Measurements from ENCODE around the gene PRKAR1B. TPM values are rescaled to one million over a fixed set of nuclear protein-coding genes. Genes with fewer than 3 reads are reported as not detected.

PRKAR1B gene
- total and polyA plus RNA-seq, 4 experiments from 2014 or later: 6.5 to 16.6 (median 13.7) TPM

DNA sequence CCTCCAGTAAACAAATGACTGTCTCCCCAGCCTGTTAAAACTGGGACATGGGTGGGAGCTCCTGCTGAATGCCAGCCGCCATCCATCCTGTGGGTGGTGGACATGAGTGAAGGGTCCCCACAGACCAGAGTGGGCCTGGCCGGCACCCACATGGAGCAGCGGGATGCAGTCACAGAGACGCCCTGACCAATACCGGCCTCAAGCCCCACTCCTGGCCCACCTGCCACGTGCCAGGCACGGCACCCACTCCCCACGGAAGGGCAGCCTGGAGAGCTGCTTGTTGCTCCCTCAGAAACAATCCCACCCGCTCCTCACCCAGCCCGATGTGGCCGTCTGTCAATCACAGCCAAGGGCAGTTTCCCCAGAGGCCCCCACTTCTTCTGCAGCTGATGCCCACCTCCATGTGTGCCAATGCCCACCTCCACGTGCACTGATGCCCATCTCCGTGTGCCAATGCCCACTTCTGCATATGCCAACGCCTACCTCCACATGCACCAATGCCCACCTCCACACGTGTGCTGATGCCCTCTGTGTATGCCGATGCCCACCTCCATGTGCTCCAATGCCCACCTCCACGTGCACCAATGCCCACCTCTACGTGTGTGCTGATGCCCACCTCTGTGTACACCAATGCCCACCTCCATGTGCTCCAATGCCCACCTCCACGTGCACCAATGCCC, 43.4 kb downstream of the PRKAR1B start:
- H3K4me1 ChIP-seq (ENCODE audit: insufficient read depth, low read length): no peaks in the 10 kb centered on the region
- Mint-ChIP-seq H3K9me3 (peaks cover 4 to 35% (median 29%) of the 10 kb centered on the region in 8 donors), H3K27me3 (no peaks in the 10 kb centered on the region), H3K4me3 (peak overlapping the region in 1 of 8 donors; percentile 38), H3K36me3 (peaks cover 25 to 45% of the 10 kb centered on the region in 2 donors), H3K27ac (no peak overlapping the region), H3K4me1 (peaks cover 0 to 4% (median 0%) of the 10 kb centered on the region in 4 donors)
- intact Hi-C loops (cut with micrococcal nuclease): no loop called here
- peaks cover 0 to 3% of the 10 kb centered on the region in 2 donors for H3K9me3 ChIP-seq (ENCODE audit: control insufficient read depth in 1 of 2, low read length in 2 of 2)
- H3K4me3 ChIP-seq (ENCODE audit: low read length in 2 of 2): no peak overlapping the region
- H3K27ac ChIP-seq (ENCODE audit: low read depth, low read length): no peak overlapping the region
- no peaks in the 10 kb centered on the region for H3K36me3 ChIP-seq (ENCODE audit: insufficient read depth, low read length)
- POLR2A ChIA-PET (ENCODE audit: partially characterized antibody): no interaction called here
- CTCF ChIA-PET (ENCODE audit: partially characterized antibody): no interaction called here
- no peak for DNase-seq
- H3K27me3 ChIP-seq (ENCODE audit: insufficient read depth, low read length): no peaks in the 10 kb centered on the region

DNA sequence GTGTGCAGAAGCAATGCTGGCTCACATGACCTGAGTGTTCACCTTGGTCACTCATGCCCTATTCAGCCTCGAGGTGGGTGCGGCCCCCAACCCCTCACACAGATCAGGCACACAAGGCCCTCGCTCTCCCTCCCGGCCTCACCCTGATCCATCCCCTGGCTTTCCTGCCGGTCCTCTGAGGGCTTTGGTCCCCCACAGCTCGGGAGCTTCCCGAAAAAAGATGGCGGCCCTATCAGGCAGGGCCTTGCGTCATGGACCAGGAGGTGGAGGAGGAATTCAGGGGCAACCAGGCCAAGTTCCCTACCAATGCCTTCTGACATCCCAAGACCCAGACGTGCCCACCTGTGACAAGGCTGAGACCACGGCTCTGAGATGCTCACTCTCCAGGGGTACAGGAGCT, 44.3 kb downstream of the PRKAR1B start:
- POLR2A ChIA-PET (ENCODE audit: partially characterized antibody): no interaction called here
- no peaks in the 10 kb centered on the region for H3K4me1 ChIP-seq (ENCODE audit: insufficient read depth, low read length)

DNA sequence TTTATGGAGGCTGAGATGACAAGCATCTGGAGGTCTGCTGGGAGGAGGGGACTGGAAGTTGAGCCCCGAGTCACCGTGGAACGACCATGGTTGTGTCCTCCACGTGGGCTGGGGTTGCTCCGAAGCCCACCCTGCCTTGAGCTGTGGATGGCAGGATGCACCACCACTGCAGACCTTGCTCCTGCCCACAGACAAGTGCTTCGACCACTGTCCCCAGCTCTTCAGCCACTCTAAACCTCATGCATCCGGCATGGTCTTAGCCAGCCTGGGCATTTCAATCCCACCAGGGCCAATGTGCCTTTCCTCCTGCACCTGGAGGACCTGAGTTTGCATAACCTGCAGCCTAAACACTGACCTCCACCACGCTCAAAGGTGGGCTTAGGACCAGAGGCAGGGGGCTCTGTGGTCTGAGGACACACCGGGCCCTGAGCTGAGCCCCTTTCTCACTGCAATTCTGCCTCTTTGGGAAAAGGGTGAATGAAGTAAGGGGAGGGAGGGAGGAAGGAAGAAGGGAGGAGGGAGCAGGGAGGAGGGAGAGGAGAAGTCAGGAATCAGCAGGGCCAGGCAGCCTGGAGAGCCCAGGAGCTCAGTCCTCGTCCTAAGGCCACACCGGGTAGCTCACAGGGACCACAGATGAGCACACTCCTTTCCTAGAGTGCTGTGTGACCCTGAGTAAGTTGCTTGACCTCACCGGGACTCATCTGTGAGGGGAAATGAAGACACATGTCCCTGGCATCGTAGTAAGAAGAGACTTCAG, 45.4 kb downstream of the PRKAR1B start:
- intact Hi-C loops (cut with micrococcal nuclease): no loop called here
- no peak overlapping the region for H3K27ac Mint-ChIP-seq
- H3K4me3 Mint-ChIP-seq: no peak overlapping the region
- Histone ChIP-seq H3K4me1 (ENCODE audit: insufficient read depth, low read length) (no peaks in the 10 kb centered on the region), H3K27me3 (ENCODE audit: insufficient read depth, low read length) (no peaks in the 10 kb centered on the region), H3K36me3 (ENCODE audit: insufficient read depth, low read length) (no peaks in the 10 kb centered on the region), H3K4me3 (ENCODE audit: low read length in 2 of 2) (no peak overlapping the region), H3K9me3 (ENCODE audit: control insufficient read depth in 1 of 2, low read length in 2 of 2) (no peaks in the 10 kb centered on the region), H3K27ac (ENCODE audit: low read depth, low read length) (no peak overlapping the region)
- H3K4me1 Mint-ChIP-seq: no peaks in the 10 kb centered on the region
- H3K27me3 Mint-ChIP-seq: no peaks in the 10 kb centered on the region
- H3K9me3 Mint-ChIP-seq: peaks cover 0 to 21% (median 15%) of the 10 kb centered on the region in 8 donors
- peaks cover 18 to 36% of the 10 kb centered on the region in 2 donors for H3K36me3 Mint-ChIP-seq
- CTCF ChIA-PET (ENCODE audit: partially characterized antibody): no interaction called here
- POLR2A ChIA-PET (ENCODE audit: partially characterized antibody): no interaction called here
- no peak for DNase-seq

More for the DNA sequence above, 44.3 kb downstream of the PRKAR1B start:
- H3K27me3 ChIP-seq (ENCODE audit: insufficient read depth, low read length): no peaks in the 10 kb centered on the region
- CTCF ChIA-PET (ENCODE audit: partially characterized antibody): no interaction called here
- H3K36me3 ChIP-seq (ENCODE audit: insufficient read depth, low read length): no peaks in the 10 kb centered on the region
- no peaks in the 10 kb centered on the region for H3K9me3 ChIP-seq (ENCODE audit: control insufficient read depth in 1 of 2, low read length in 2 of 2)
- Mint-ChIP-seq H3K27ac (no peak overlapping the region), H3K36me3 (peaks cover 25 to 46% of the 10 kb centered on the region in 2 donors), H3K4me3 (no peak overlapping the region), H3K27me3 (no peaks in the 10 kb centered on the region), H3K4me1 (peaks cover 0 to 4% (median 0%) of the 10 kb centered on the region in 4 donors), H3K9me3 (peaks cover 3 to 31% (median 23%) of the 10 kb centered on the region in 8 donors)
- no peak for DNase-seq
- no peak overlapping the region for H3K4me3 ChIP-seq (ENCODE audit: low read length in 2 of 2)
- no peak overlapping the region for H3K27ac ChIP-seq (ENCODE audit: low read depth, low read length)
- intact Hi-C loops (cut with micrococcal nuclease): no loop called here

DNA sequence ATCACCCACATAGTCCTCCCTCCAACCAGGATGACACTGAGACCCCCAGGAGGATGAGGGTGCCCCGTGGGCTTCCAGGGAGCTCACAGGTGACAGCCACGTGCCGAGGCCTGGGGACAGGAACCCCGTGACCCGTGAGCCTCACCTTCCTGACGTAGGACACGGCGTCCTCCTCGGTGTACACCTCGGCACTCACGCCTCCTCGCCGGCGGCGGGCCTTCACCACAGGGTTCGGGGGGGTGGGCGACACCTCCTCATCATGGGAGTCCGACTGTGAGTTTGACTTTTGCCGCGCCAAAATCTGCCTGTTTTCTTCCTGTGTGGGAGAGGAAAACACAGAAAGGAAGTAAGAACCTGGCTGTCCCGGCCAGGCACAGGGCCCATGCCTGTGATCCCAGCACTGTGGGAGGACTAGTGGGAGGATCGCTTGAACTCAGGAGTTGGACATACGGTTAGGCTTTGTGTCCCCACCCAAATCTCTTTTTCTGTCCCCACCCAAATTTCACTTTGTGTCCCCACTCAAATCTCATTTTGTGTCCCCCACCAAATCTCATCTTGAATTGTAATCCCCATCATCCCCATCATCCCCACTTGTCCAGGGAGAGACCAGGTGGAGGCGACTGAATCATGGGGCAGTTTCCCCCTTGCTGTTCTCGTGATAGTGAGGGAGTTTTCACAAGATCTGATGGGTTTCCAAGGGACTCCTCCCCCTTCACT, 46.5 kb downstream of the PRKAR1B start:
- ChIA-PET POLR2A (ENCODE audit: partially characterized antibody) (no interaction called here), CTCF (ENCODE audit: partially characterized antibody) (no interaction called here)
- H3K27me3 ChIP-seq (ENCODE audit: insufficient read depth, low read length): no peaks in the 10 kb centered on the region
- H3K4me1 ChIP-seq (ENCODE audit: insufficient read depth, low read length): no peaks in the 10 kb centered on the region
- Mint-ChIP-seq H3K4me1 (no peaks in the 10 kb centered on the region), H3K36me3 (peaks cover 16 to 33% of the 10 kb centered on the region in 2 donors), H3K4me3 (peak overlapping the region in 1 of 8 donors; percentile 2), H3K27ac (no peak overlapping the region), H3K27me3 (no peaks in the 10 kb centered on the region), H3K9me3 (peaks cover 0 to 12% (median 7%) of the 10 kb centered on the region in 8 donors)
- DNase-seq: no peak
- H3K4me3 ChIP-seq (ENCODE audit: low read length in 2 of 2): no peak overlapping the region
- H3K27ac ChIP-seq (ENCODE audit: low read depth, low read length): no peak overlapping the region
- no peaks in the 10 kb centered on the region for H3K9me3 ChIP-seq (ENCODE audit: control insufficient read depth in 1 of 2, low read length in 2 of 2)
- intact Hi-C loops (cut with micrococcal nuclease): no loop called here
- H3K36me3 ChIP-seq (ENCODE audit: insufficient read depth, low read length): no peaks in the 10 kb centered on the region

DNA sequence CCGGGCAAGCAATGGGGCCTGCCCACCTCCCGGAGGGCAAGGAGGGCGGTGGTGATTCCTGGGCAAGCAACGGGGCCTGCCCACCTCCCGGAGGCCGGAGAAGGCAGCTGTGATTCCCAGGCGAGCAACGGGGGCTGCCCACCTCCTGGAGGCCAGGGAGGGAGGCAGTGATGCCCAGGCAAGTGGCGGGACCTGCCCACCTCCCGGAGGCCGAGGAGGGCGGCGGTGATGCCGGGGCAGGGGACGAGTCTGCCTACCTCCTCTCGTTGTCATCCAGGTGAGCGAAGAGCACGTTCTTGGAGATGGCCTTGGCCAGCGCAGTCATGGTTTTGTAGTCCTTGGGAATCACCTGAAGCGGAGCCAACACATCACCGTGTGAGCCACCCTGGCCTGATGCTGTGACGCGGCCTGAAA, 50.1 kb downstream of the PRKAR1B start:
- Histone ChIP-seq H3K36me3 (ENCODE audit: insufficient read depth, low read length) (no peaks in the 10 kb centered on the region), H3K27me3 (ENCODE audit: insufficient read depth, low read length) (no peaks in the 10 kb centered on the region), H3K4me3 (ENCODE audit: low read length in 2 of 2) (no peak overlapping the region), H3K9me3 (ENCODE audit: control insufficient read depth in 1 of 2, low read length in 2 of 2) (no peaks in the 10 kb centered on the region), H3K27ac (ENCODE audit: low read depth, low read length) (no peak overlapping the region), H3K4me1 (ENCODE audit: insufficient read depth, low read length) (no peaks in the 10 kb centered on the region)
- Mint-ChIP-seq H3K36me3 (peaks cover 19 to 30% of the 10 kb centered on the region in 2 donors), H3K27ac (no peak overlapping the region), H3K27me3 (no peaks in the 10 kb centered on the region), H3K9me3 (peaks cover 0 to 3% (median 0%) of the 10 kb centered on the region in 8 donors), H3K4me1 (peaks cover 0 to 2% (median 0%) of the 10 kb centered on the region in 4 donors), H3K4me3 (no peak overlapping the region)
- intact Hi-C loops (cut with micrococcal nuclease): no loop called here
- POLR2A ChIA-PET (ENCODE audit: partially characterized antibody): no interaction called here
- no peak for DNase-seq
- CTCF ChIA-PET (ENCODE audit: partially characterized antibody): no interaction called here

DNA sequence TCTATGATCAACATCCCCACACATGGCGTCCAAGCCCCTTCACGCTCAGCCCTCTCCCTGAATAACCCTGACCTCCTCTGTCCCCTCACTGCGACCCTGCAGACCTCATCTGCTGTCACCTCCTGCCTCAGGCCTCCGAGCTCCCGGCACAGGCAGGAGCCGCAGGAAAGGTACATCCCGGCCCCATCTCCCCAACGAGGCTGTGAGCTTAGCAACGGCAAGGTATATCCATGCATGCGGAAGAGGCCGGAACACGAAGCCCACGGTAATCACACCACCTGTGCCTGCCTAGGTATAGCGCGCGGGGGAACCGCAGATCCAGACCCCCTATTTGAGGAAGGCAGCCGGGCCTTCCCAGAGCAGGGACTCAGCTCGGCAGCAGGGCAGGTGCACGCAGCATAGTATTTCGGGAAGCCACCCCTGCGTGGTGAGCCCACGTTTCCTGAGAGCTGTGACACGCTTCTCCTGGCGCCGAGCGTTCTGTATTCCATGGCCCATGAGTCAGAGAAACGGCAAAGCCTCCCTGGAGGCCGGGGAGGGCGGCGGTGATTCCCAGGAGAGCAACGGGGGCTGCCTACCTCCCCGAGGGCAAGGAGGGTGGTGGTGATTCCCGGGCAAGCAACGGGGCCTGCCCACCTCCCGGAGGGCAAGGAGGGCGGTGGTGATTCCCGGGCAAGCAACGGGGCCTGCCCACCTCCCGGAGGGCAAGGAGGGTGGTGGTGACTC, 50.7 kb downstream of the PRKAR1B start:
- H3K9me3 ChIP-seq (ENCODE audit: control insufficient read depth in 1 of 2, low read length in 2 of 2): no peaks in the 10 kb centered on the region
- no peaks in the 10 kb centered on the region for H3K27me3 ChIP-seq (ENCODE audit: insufficient read depth, low read length)
- Mint-ChIP-seq H3K4me3 (no peak overlapping the region), H3K9me3 (peaks cover 0 to 3% (median 0%) of the 10 kb centered on the region in 8 donors), H3K27me3 (no peaks in the 10 kb centered on the region), H3K4me1 (peaks cover 0 to 2% (median 0%) of the 10 kb centered on the region in 4 donors), H3K36me3 (peaks cover 19 to 33% of the 10 kb centered on the region in 2 donors), H3K27ac (no peak overlapping the region)
- DNase-seq: no peak
- H3K4me1 ChIP-seq (ENCODE audit: insufficient read depth, low read length): no peaks in the 10 kb centered on the region
- no peak overlapping the region for H3K4me3 ChIP-seq (ENCODE audit: low read length in 2 of 2)
- no peak overlapping the region for H3K27ac ChIP-seq (ENCODE audit: low read depth, low read length)
- H3K36me3 ChIP-seq (ENCODE audit: insufficient read depth, low read length): no peaks in the 10 kb centered on the region
- POLR2A ChIA-PET (ENCODE audit: partially characterized antibody): no interaction called here
- intact Hi-C loops (cut with micrococcal nuclease): no loop called here
- CTCF ChIA-PET (ENCODE audit: partially characterized antibody): no interaction called here

Measured in CD4-positive, alpha-beta memory T cell (primary cell).